Cerebellar nuclear complex (tissue), 1 donor: ENCODE data around the gene KHSRP.
"Not testable (repeated sequence)": the region's sequence is repeated elsewhere in the genome, so short reads cannot be mapped to it uniquely, and the experiment has no call there.

Source experiments
- DNase-seq, 2 experiments: peaks; one replicate each; lab custom pipeline; 2025; lab: John Stamatoyannopoulos, UW

KHSRP gene

DNA sequence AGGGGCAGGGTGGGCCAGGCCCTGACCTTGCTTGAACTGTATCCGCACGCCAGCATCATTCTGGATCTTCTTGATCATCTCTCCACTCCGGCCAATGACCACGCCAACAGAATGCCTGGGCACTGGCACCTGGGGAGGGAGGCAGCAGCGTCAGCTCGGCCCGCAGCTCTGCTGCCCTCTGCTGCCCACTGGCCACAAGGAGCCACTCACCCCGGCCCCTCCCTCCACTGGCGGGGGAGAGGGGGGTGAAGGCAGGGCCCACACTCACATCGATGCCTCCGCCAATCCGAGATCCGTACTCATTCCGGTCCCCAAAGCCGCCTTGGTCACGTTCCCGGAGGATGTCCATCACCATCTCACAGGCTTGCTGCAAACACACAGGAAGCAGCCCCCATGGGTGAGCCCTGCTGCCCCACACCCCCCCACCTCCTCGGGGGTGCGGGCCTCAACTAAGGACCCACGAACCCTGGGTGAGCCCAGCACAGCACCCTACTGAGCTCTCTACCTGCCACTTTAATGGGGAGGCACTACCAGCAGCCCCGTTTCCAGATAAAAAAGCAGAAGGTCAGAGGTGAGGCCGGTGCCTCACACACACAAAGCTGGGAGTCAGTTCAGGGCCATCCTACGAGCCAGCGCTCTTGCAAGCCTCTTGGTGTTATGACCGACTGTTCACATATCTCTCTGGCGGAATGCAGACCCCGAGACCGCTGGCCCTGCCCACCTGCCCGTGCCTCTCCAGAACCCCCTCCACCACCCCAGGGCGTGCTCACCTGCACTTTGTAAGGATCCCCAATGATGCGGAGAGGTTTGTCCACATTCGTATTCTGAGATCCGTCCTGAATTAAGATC is 6.7 kb downstream of the KHSRP start:
- peak in 1 of 2 experiments; percentile 15 for DNase-seq

GRCh38 chr19:6416658-6417405 is 7.8 kb downstream of the KHSRP start:
- DNase-seq = no peak

GRCh38 chr19:6415591-6416190 is 8.9 kb downstream of the KHSRP start:
- DNase-seq = no peak

GRCh38 chr19:6414793-6415590 is 9.6 kb downstream of the KHSRP start:
- no peak for DNase-seq

DNA sequence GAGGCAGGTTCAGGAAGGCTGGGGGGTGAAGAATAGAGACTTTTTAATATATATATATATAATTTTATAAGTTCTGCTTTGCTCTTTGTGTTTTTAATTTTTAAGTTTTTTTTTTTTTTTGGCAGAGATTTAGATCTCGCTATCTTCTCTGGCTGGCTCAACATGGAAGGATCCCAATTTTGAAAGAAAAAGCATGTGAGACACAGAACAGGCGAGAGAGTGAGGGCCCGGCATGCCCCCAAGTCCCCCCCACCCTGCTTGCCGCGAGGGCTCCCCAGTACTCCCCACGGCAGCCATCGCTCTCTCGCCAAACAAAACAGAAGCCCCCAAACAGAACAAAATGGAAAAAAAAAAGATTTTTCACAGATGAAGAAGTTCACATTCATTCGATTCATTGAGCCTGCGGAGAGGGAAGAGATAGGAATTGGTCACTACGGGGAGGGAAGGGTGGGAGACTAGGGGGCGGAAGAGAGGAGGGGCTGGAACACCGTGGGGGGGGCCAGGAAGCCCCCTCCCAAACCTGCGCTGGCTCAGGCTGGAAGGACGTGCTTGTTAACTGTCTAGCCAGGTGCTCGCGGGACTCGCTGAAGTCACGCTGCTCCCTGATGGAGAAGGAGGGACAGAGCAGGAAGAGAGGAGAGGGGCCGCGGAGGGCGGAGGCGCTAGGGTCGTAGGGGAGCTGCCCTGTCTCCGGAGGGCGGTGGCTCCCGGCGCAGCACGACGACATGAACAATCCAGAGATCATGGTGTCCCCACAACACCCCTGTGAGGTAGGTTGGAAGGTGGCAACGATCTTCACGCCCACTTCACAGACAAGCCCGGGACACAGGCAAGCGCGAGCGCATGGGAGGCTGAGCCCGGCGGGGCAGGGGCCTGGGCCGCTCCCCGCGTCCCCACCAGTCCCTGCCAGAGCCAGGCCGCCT is 10.6 kb downstream of the KHSRP start:
- no peak for DNase-seq

- no peak for DNase-seq
Observed at GRCh38 chr19:6413291-6413690, 11.3 kb downstream of the KHSRP start.

DNA sequence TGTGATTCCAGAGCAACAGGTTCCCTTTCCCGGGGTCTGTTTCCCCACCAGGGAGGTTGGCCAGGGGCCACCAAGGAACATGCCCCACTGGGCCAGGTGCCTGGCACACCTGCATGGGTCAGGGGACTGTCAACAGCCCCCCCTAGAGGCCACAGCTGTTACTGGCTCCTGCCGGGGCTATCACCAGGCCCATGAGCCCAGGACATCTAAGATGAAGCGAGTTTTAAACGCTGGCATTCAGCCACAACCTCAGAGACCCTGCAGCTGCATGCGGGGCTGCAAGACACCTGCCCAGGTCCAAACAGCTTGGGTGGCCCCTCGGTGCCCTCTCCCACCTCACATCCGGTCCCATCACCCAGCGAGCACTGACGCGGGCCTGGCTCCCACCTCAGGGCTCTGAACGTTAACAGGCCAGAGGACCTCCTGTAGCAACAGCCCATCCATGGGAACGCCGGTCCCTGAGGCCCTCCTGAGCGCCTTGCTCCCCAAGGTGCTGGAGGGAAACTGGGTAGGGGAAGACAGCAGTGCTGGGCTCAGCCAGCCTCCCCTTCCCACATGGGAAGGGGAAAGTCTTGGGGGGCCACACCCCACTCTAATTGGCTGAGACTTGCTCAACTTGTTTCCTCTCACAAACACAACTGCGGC is 12.0 kb downstream of the KHSRP start:
- no peak for DNase-seq

DNA sequence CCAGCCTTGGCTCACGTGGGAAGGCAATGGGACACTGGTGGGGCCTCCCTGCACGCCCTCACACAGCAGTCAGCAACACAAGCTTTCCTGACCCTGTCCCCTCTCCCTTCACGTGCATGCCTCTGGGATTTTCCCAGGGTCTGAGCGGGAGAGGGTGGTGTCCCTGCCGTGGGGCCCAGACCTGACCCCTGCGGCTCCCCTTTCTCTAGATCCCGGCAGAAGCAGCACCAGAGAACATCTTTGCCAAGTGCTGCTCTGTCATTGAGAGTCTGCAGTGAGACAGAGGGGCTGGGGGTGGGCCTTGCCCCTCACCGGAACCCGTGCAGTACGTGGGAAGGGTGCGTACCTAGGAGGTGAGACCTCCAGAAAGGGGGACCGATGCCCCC is 12.6 kb downstream of the KHSRP start:
- DNase-seq = no peak

GRCh38 chr19:6409346-6409745 is 15.3 kb downstream of the KHSRP start:
- DNase-seq = no peak

DNA sequence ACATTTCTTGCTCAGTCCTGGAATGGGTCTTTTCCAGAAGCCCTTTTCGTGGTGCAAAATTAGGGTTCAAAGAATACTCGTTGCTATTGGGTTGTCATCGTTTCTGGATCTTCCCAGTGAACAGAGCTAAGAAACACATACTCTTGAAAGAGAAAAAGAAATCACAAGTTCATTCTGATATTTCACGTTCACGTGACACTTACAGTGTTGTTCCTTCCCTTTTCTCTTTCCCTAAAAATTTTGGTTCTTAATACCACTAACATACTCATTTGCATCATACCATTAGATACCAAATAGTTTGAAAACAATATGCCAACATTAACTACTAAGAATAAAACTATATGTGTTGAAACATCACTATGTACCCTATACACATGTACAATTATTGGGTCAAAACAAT is 18.2 kb downstream of the KHSRP start:
- no peak for DNase-seq

DNA sequence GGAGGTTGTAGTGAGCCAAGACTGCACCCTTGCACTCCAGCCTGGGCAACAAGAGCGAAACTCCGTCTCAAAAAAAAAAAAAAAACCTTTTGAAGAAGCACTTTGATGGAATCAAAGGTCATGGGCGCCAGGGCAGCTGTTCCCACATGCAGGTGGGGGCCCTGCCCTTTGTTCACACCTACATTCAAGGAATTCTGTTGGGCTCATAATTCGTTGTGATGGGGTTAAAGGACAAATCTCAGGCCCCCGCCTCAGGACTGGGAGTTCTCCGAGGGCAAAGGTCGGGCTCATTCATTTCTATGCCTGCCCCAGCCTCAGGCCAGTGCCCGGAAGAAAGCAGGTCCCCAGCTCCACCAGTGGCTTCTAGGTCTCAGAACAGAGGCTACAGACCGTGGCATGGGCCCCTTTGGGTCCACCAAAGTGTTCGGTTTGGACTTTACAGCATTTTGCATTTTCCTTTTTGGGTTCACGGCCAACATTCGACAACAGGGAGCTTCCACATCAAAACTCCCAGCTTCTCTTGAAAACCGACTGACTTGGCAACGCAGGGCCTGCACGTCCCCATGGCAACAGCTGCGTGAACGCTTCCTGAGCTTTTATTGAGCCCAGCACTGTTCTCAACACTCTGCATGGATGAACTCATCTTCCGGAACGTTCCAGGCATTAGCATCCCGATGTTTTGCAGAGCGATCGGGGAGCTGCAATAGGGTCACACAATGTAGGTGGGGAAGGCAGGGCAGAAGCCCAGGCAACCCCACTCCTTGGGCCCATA is 21.6 kb downstream of the KHSRP start:
- peak in 1 of 2 experiments; percentile 16 for DNase-seq

- DNase-seq = no peak
Observed at GRCh38 chr19:6402058-6402457, 22.6 kb downstream of the KHSRP start.

DNA sequence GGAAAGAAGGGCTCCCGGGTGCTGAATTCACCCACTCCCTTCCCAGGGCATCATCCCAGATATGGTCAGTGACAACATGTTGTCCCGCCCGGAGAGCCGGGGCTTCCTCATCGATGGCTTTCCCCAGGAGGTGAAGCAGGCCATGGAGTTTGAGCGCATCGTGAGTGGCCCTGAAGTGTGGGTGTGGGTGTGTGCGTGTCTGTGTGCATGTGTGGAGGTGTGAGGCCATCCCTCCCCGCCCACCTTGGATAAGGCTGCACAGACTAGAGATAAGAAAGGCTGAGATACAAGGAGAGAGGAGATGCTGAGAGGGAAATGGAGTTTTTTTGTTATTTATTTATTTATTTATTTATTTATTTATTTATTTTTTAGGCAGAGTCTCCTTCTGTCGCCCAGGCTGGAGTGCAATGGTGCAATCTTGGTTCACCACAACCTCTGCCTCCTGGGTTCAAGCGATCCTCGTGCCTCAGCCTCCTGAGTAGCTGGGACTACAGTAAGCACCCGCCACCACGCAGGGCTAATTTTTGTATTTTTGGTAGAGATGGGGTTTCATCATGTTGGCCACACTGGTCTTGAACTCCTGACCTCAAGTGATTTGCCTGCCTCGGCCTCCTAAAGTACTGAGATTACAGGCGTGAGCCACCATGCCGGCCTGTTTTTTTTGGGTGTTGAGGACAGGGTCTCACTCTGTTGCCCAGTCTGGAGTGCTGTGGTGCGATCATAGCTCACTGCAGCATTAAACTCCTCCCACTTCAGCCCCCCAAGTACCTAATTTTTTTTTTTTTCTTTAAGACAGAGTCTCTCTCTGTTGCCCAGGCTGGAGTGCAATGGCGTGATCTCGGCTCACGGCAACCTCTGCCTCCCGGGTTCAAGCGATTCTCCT is 24.3 kb downstream of the KHSRP start:
- DNase-seq = not testable (repeated sequence)

DNA sequence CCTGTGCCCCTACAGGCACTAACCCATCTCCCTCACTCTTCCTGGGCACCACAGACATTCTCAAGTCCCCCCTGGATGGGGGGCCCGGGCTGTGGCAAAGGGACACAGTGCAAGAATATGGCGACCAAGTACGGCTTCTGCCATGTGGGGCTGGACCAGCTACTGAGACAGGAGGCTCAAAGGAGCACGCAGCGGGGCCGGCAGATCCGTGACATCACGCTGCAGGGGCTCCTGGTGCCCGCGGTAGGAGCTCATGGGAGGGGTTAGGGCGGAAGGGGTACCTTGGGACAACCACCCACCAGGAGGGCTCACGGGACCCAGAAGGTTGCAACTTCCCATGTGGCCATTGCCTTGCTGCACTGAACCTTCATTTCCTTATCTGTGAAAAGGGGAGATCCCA is 28.3 kb downstream of the KHSRP start:
- no peak for DNase-seq

GRCh38 chr19:6394831-6395230 is 29.8 kb downstream of the KHSRP start:
- no peak for DNase-seq

DNA sequence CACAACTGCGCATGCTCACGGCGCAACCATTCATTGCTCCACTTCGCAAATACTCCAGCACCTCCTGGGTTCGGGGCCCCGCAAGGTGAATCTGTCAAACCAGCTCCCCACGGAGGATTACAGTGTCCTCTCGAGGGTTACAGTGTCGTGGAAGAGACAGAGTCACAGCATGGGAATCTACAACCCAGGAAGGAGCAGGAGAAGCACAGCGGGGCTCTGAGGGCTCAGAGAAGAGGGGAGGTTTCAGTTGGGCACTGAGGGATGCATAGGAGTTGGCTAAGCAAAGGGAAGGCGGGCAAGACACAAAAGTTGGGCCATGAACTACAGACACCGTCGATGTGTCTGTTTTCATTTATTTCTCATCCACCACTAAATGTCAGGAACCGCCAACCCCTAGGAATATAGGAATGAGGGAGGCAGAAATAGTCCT is 30.6 kb downstream of the KHSRP start:
- no peak for DNase-seq

DNA sequence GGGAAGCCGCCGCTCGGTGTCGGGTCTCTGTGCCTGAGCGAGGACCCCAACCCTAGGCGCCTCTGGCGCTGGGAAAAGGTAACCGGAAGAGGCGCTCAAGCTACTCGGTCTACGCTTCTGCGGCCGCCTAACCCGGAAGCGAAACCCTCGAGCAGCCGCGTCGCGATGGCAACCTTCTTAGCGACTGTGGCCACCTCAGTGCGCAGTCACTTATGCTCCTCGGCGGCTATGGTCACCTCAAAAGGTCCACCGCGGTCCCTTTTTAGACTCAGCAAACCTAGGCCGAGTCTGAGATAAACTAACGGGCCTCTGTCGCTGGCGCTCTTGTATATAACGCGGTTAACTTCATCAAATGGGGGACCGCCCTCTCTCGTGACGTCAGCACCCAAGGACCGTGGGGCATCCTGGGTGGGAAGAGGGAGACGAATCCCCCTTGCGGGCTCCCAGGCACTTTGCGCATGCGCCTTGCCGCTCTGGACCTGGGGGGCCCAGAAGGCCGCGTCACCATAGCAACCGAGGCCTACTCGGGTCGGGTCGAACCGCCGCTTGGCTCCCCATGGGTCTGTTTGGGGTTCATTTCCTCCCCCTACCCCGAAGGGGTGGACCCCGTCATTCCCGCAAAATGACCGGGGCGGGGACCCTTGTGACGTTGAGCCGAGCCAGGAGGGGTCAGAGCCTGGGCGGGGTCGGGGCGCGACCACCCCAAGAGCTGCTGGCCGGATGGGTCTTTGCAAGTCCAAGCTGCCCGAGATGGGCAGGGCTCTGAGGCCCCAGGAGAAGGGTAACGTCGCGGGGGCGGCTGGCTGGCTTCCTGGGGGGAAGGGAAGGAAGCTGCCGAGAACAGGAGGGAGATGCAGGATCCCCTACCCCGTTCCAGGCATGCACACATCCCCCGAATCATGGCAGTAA is 31.3 kb downstream of the KHSRP start, which contains the start of gene GTF2F1:
Gene GTF2F1 (minus strand): TSS at position 91 of the 909 bp plus-strand sequence. CDS start 169 bp downstream, outside the sequence.
- DNase-seq = peak; percentile 61 to 91
